ENCODE measurements around the gene FAAP20.

DNA sequence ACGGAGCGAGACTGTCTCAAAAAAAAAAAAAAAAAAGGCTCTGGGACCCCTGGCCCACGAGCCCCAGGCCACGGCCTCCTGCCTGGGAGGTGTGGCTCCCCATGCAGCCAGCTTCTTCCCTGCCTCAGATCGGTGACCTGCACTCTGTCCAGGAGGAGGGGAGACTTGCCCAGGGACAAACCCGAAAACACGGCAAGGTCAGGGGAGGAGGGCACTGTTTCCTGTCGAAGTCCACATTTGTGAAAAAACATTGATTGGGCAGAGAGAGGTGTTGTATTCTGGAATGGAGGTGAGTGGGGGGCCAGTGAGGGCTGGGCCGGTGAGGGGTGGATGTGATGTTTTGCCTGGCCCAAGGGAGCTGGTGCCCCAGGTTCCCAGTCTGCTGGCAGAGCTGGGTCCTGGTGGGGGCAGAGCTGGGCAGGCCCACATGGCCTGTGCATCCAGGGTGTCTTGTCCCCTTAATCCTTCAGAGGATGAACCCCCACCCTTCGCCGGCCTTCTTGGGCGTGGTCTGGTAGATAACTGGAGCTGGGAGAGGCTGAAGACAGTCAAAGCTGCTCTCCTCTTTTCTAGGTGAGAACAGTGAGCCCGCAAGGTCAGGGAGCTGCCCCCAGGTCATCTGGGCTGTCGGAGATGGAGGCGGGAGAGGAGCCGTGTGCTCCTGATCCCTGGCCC lies 12.4 kb upstream of the FAAP20 start:
- TF ChIP-seq CTCF (IDR thresholded peaks at IDR 0.05) (no peak), POLR2A (IDR thresholded peaks at IDR 0.05) (no peak)
